GM23338 (cell line): ENCODE data around the gene YIPF5. TPM values are rescaled to one million over a fixed set of nuclear protein-coding genes. Genes with fewer than 3 reads are reported as not detected.

Source experiments
- ATAC-seq: fragments of 200-7000 bp; cut with Tn5 transposase; 3 replicates; pipeline ENCODE4 v1.9.1; 2020
- DNase-seq: peaks from one replicate; pipeline ENCODE4 v3.0.0-alpha.2; 2015; ENCODE audit warnings: low spot score
- H2AFZ ChIP-seq: fragments of 200-600 bp; sonication (generic); 2 replicates; pipeline ENCODE4 v1.8.0; 2016; ENCODE audit warnings: antibody characterized with exemption, mild to moderate bottlenecking, moderate library complexity
- H3F3A ChIP-seq: fragments of 200-600 bp; sonication (generic); replicated peaks from 2 replicates; pipeline ENCODE4 v1.8.0; 2017; ENCODE audit warnings: antibody characterized with exemption, mixed run types, low read depth
- H3K27ac ChIP-seq: fragments of 200-600 bp; sonication (generic); 2 replicates; pipeline ENCODE4 v1.6.1; 2016; ENCODE audit warnings: low read depth
- H3K27me3 ChIP-seq: fragments of 200-600 bp; sonication (generic); 2 replicates; pipeline ENCODE4 v1.8.0; 2016; ENCODE audit warnings: mild to moderate bottlenecking, mixed run types, moderate library complexity; ENCODE audit not compliant: insufficient read depth
- H3K36me3 ChIP-seq: fragments of 200-600 bp; sonication (generic); 2 replicates; pipeline ENCODE4 v1.8.0; 2016; ENCODE audit warnings: mild to moderate bottlenecking; ENCODE audit not compliant: insufficient read depth
- H3K4me1 ChIP-seq: fragments of 200-600 bp; sonication (generic); 2 replicates; pipeline ENCODE4 v1.8.0; 2016; ENCODE audit warnings: mild to moderate bottlenecking, moderate library complexity; ENCODE audit not compliant: insufficient read depth
- H3K4me2 ChIP-seq: fragments of 200-600 bp; sonication (generic); 2 replicates; pipeline ENCODE4 v1.7.1; 2017; ENCODE audit warnings: mixed run types
- H3K4me3 ChIP-seq: fragments of 200-600 bp; sonication (generic); 2 replicates; pipeline ENCODE4 v1.6.1; 2016; ENCODE audit warnings: mixed run types
- H3K79me2 ChIP-seq: fragments of 200-600 bp; sonication (generic); replicated peaks from 2 replicates; pipeline ENCODE4 v1.8.0; 2017; ENCODE audit warnings: mild to moderate bottlenecking; ENCODE audit not compliant: insufficient read depth
- H3K9me2 ChIP-seq: fragments of 200-600 bp; sonication (generic); 2 replicates; pipeline ENCODE4 v1.8.0; 2017; ENCODE audit not compliant: insufficient read depth
- H4K20me1 ChIP-seq: fragments of 200-600 bp; sonication (generic); replicated peaks from 2 replicates; pipeline ENCODE4 v1.8.0; 2017; ENCODE audit warnings: mild to moderate bottlenecking; ENCODE audit not compliant: insufficient read depth
- H3K27ac Mint-ChIP-seq: 2 replicates; pipeline ENCODE4 v1.8.0; 2020; ENCODE audit warnings: inconsistent platforms, mild to moderate bottlenecking, moderate library complexity, mixed read lengths
- H3K27me3 Mint-ChIP-seq: 3 replicates; pipeline ENCODE4 v1.8.0; 2022; ENCODE audit warnings: low read depth, mild to moderate bottlenecking, moderate library complexity, mixed read lengths, inconsistent platforms; ENCODE audit not compliant: insufficient read depth, poor library complexity
- H3K36me3 Mint-ChIP-seq: 3 replicates; pipeline ENCODE4 v1.8.0; 2021; ENCODE audit warnings: low read depth, mild to moderate bottlenecking, inconsistent platforms, moderate library complexity, mixed read lengths
- H3K4me1 Mint-ChIP-seq: 3 replicates; pipeline ENCODE4 v1.8.0; 2020; ENCODE audit warnings: mild to moderate bottlenecking, inconsistent platforms, mixed read lengths
- H3K4me3 Mint-ChIP-seq: 3 replicates; pipeline ENCODE4 v1.8.0; 2021; ENCODE audit warnings: moderate library complexity, mild to moderate bottlenecking, inconsistent platforms, mixed read lengths
- H3K9me3 Mint-ChIP-seq: 3 replicates; pipeline ENCODE4 v1.8.0; 2020; ENCODE audit warnings: moderate library complexity, mild to moderate bottlenecking, inconsistent platforms, mixed read lengths
- CREB1 ChIP-seq: fragments of 250-450 bp; sonication (Bioruptor Pico); IDR thresholded peaks from 2 replicates; pipeline ENCODE4 v1.5.0; 2020; ENCODE audit warnings: low read depth, mild to moderate bottlenecking, moderate library complexity
- CTCF ChIP-seq, 2 experiments: fragments of 200-600 bp in 1 of 2; sonication (generic) in 1 of 2; conservative IDR thresholded peaks; 2 replicates each; pipeline versions ENCODE4 v1.5.1 to v1.6.1; 2016 to 2017; ENCODE audit warnings: antibody characterized with exemption in 2 of 2, low read depth in 2 of 2, mild to moderate bottlenecking in 2 of 2, moderate library complexity in 1 of 2
- EZH2 ChIP-seq: fragments of 200-600 bp; sonication (generic); IDR thresholded peaks from one replicate; pipeline ENCODE4 v1.8.0; 2017; ENCODE audit warnings: antibody characterized with exemption, mild to moderate bottlenecking, low read depth; ENCODE audit not compliant: unreplicated experiment
- EZH2phosphoT487 ChIP-seq: fragments of 200-600 bp; sonication (generic); IDR thresholded peaks from one replicate; pipeline ENCODE4 v1.8.1; 2018; ENCODE audit warnings: antibody characterized with exemption; ENCODE audit not compliant: unreplicated experiment
- JUNB ChIP-seq: IDR thresholded peaks from one replicate; pipeline ENCODE4 v1.6.1; 2016; ENCODE audit warnings: antibody characterized with exemption; ENCODE audit not compliant: unreplicated experiment
- POLR2AphosphoS5 ChIP-seq: IDR thresholded peaks from 2 replicates; pipeline ENCODE4 v1.6.1; 2016; ENCODE audit warnings: antibody characterized with exemption, low read depth
- long read RNA-seq: library from polyadenylated mRNA; unstranded; transcript quantifications from one replicate; pipeline ENCODE4 v2.0.0, GENCODE V29; 2020; ENCODE audit not compliant: unreplicated experiment
- polyA plus RNA-seq: library from polyadenylated mRNA; unstranded; fragments of >200 nt; fragmentation: Nextera tagmentation; extraction: Ambion mirVana; gene quantifications from 2 replicates; pipeline ENCODE4 v1.2.1, GENCODE V29; 2016
- total RNA-seq: library from RNA; depleted of rRNA; stranded (reverse); fragments of >200 nt; shearing (Covaris generic); gene quantifications from 2 replicates; pipeline ENCODE4 v1.2.3, GENCODE V29; 2014; rRNA removed
- TF ChIP-seq, protein P1 (sequence below): IDR thresholded peaks from 2 replicates; pipeline ENCODE4 v1.6.1; 2016; ENCODE audit warnings: antibody characterized with exemption

The YIPF5 gene
- total RNA-seq, result 39.4 and 46.5 TPM in 2 replicates
- 22.1 and 28.1 TPM in 2 replicates for polyA plus RNA-seq
- long read RNA-seq, transcript YIPF5-201 (6 exons, 3,147 nt), result major isoform, 26 of 28 reads
- long read RNA-seq, partial matches to known transcripts, result 1 of 28 reads
- long read RNA-seq, other reads (novel, unspliced or antisense), result 1 of 28 reads

DNA sequence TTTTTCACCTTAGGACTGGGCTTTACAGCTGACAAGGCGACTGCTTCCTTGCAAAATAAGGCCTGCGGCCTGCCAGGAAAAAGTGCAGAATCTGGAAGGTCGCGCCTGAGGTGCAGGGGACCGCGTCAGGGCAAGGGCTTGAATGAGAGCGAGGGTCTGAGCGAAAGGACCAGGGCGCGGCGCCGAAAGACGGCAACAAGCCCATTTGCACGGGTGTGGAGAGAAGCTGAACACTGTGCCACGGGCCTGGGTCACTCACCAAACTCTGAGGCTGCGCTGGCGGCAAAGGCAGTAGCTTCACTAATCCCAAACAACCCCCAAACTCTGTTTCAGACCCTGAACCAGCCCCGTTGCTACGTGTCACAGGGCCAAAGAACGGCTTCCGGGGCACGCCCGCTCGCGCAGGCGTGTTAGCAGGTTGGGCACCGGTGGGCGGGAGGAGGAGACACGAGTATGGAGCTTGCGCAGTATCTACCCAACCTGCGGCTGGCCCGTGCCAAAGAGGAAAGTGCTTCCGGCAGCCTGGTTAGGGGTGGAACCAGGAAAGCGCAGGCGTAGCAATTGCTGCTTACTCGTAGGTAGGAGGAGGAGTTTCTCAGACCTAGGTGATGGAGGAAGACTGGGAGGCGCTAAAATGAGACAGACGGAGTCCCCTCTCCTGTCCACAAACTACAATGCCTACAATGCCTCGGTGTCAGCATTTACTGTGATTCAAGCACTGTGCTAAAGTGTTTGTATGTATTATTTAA lies at the start of gene YIPF5, which contains the start of gene KCTD16:
Gene YIPF5, minus strand, starts transcription at position 384 of the 749 bp plus-strand sequence. CDS start 704 bp downstream, outside the sequence.
Gene KCTD16, plus strand, starts transcription at position 598 of the 749 bp plus-strand sequence.
- Mint-ChIP-seq H3K9me3 (no peaks in the 10 kb centered on the region), H3K4me1 (peaks cover 9% of the 10 kb centered on the region), H3K4me3 (peak within 1 kb of the TSS; percentile 94), H3K27ac (peak within 1 kb of the TSS; percentile 89), H3K27me3 (peaks cover 7% of the 10 kb centered on the region), H3K36me3 (peaks cover 12% of the 10 kb centered on the region)
- H2AFZ ChIP-seq, result peak within 1 kb of the TSS; percentile 56
- no peaks in the 10 kb centered on the region for H3F3A ChIP-seq
- 0 out of 2 replicates have a peak, but pooled peaks cover 5% of the 10 kb centered on the region for H4K20me1 ChIP-seq
- peaks cover 5% of the 10 kb centered on the region; the same call in 1 of the 2 replicates for H3K9me2 ChIP-seq
- peaks cover 6% of the 10 kb centered on the region for H3K36me3 ChIP-seq
- no peaks in the 10 kb centered on the region for H3K27me3 ChIP-seq
- peak within 1 kb of the TSS; percentile 83 for H3K4me3 ChIP-seq
- TF ChIP-seq POLR2AphosphoS5 (peak; percentile 81), JUNB (no peak), CREB1 (CRISPR knock-in tag) (peak; percentile 59; the same call in 1 of the 2 replicates), CTCF (conservative IDR thresholded peaks at IDR 0.05; ENCODE audit: low read depth in 2 of 2) (no peak)
- TF ChIP-seq, protein P1, sequence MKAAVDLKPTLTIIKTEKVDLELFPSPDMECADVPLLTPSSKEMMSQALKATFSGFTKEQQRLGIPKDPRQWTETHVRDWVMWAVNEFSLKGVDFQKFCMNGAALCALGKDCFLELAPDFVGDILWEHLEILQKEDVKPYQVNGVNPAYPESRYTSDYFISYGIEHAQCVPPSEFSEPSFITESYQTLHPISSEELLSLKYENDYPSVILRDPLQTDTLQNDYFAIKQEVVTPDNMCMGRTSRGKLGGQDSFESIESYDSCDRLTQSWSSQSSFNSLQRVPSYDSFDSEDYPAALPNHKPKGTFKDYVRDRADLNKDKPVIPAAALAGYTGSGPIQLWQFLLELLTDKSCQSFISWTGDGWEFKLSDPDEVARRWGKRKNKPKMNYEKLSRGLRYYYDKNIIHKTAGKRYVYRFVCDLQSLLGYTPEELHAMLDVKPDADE, result peak; percentile 32; the same call in 1 of the 2 replicates
- H3K4me1 ChIP-seq, result peaks cover 7% of the 10 kb centered on the region; the same call in 1 of the 2 replicates
- peaks cover 36% of the 10 kb centered on the region for H3K79me2 ChIP-seq
- peak within 1 kb of the TSS; percentile 87 for H3K4me2 ChIP-seq
- peak; percentile 99 for DNase-seq
- peak; percentile 100 for ATAC-seq
- H3K27ac ChIP-seq, result 0 out of 2 replicates have a peak within 1 kb of the TSS, but pooled peaks have one; percentile 2

GRCh38 chr5:144219869-144220268 lies 49.4 kb upstream of the YIPF5 start:
- Mint-ChIP-seq H3K36me3 (no peaks in the 10 kb centered on the region), H3K9me3 (no peaks in the 10 kb centered on the region; the same call in 2 of the 3 replicates), H3K27ac (no peak overlapping the region), H3K4me1 (no peaks in the 10 kb centered on the region), H3K4me3 (no peak overlapping the region), H3K27me3 (no peaks in the 10 kb centered on the region)
- no peaks in the 10 kb centered on the region for H3K9me2 ChIP-seq
- no peaks in the 10 kb centered on the region for H3K27me3 ChIP-seq
- no peaks in the 10 kb centered on the region for H3K79me2 ChIP-seq
- H4K20me1 ChIP-seq, result no peaks in the 10 kb centered on the region
- no peak overlapping the region for H3K27ac ChIP-seq
- H2AFZ ChIP-seq, result no peak overlapping the region
- H3K4me2 ChIP-seq, result no peak overlapping the region
- H3K4me3 ChIP-seq, result no peak overlapping the region
- no peaks in the 10 kb centered on the region for H3K36me3 ChIP-seq
- H3F3A ChIP-seq, result no peaks in the 10 kb centered on the region
- TF ChIP-seq POLR2AphosphoS5 (no peak), EZH2 (no peak), CREB1 (CRISPR knock-in tag) (no peak), EZH2phosphoT487 (no peak)
- TF ChIP-seq, protein P1, result no peak
- H3K4me1 ChIP-seq, result no peaks in the 10 kb centered on the region
- DNase-seq (no peak), ATAC-seq (no peak)
